IMR-90 (cell line): Measurements from ENCODE around the gene XCL1. TPM values are rescaled to one million over a fixed set of nuclear protein-coding genes. Genes with fewer than 3 reads are reported as not detected.

Experiments used
- ATAC-seq: fragments of 200-7000 bp; cut with Tn5 transposase; 2 replicates; pipeline ENCODE4 v1.9.1; 2020; ENCODE audit warnings: low read depth, mild to moderate bottlenecking, moderate library complexity
- BruUV-seq: library from RNA; stranded (reverse); fragments of 400-500 nt; replicated peaks from 2 replicates; lab custom pipeline; 2021; lab: Mats Ljungman, UMichigan
- CTCF ChIA-PET: fragments of 300-600 bp; formaldehyde crosslinking; extraction: SDS; loops from one replicate; lab custom pipeline; 2021; ENCODE audit warnings: antibody characterized with exemption; lab: Yijun Ruan, JAX
- POLR2A ChIA-PET: fragments of 300-600 bp; sonication (Branson Sonifier 250); formaldehyde crosslinking; loops from one replicate; lab custom pipeline; 2022; ENCODE audit warnings: antibody characterized with exemption; ENCODE audit not compliant: unreplicated experiment; lab: Charles Lee
- DNase-seq: peaks from one replicate; pipeline ENCODE4 v3.0.0; 2013
- H2AFZ ChIP-seq: replicated peaks from 2 replicates; pipeline ENCODE3; 2013; ENCODE audit warnings: low read length, mild to moderate bottlenecking; ENCODE audit not compliant: poor library complexity
- H2AK5ac ChIP-seq: 2 replicates; pipeline ENCODE4 v1.6.1; 2013; ENCODE audit warnings: low read depth, low read length, inconsistent platforms
- H2AK9ac ChIP-seq: replicated peaks from 2 replicates; pipeline ENCODE3; 2013; ENCODE audit warnings: mild to moderate bottlenecking, low read depth, low read length, moderate library complexity; ENCODE audit not compliant: poor library complexity
- H2BK120ac ChIP-seq: 2 replicates; pipeline ENCODE4 v1.6.1; 2013; ENCODE audit warnings: low read depth, low read length, inconsistent platforms
- H2BK15ac ChIP-seq: 3 replicates; pipeline ENCODE4 v1.6.1; 2013; ENCODE audit warnings: low read depth, low read length, inconsistent platforms
- H2BK20ac ChIP-seq: 2 replicates; pipeline ENCODE4 v1.6.1; 2013; ENCODE audit warnings: low read depth, mild to moderate bottlenecking, inconsistent platforms, low read length, moderate library complexity
- H2BK5ac ChIP-seq: 2 replicates; pipeline ENCODE4 v1.6.1; 2013; ENCODE audit warnings: mild to moderate bottlenecking, low read depth, low read length, inconsistent platforms; ENCODE audit not compliant: poor library complexity, severe bottlenecking
- H3K14ac ChIP-seq: replicated peaks from 2 replicates; pipeline ENCODE4 v1.6.1; 2013; ENCODE audit warnings: low read depth, low read length, inconsistent platforms
- H3K18ac ChIP-seq: 2 replicates; pipeline ENCODE4 v1.6.1; 2013; ENCODE audit warnings: low read depth, low read length, control low read depth
- H3K23ac ChIP-seq: 2 replicates; pipeline ENCODE4 v1.6.1; 2013; ENCODE audit warnings: low read depth, low read length, inconsistent platforms
- H3K27ac ChIP-seq: 2 replicates; pipeline ENCODE4 v1.5.1; 2013; ENCODE audit warnings: mild to moderate bottlenecking, control low read depth, low read length; ENCODE audit not compliant: insufficient read depth
- H3K27me3 ChIP-seq: 2 replicates; pipeline ENCODE4 v1.6.1; 2013; ENCODE audit warnings: low read length; ENCODE audit not compliant: control insufficient read depth, insufficient read depth
- H3K36me3 ChIP-seq: 2 replicates; pipeline ENCODE4 v1.6.1; 2013; ENCODE audit warnings: low read length, mixed read lengths; ENCODE audit not compliant: control insufficient read depth, insufficient read depth
- H3K4ac ChIP-seq: 2 replicates; pipeline ENCODE4 v1.6.1; 2013; ENCODE audit warnings: low read depth, low read length, inconsistent platforms
- H3K4me1 ChIP-seq: 2 replicates; pipeline ENCODE4 v1.6.1; 2013; ENCODE audit warnings: low read length, mixed read lengths; ENCODE audit not compliant: control insufficient read depth, insufficient read depth
- H3K4me2 ChIP-seq: 2 replicates; pipeline ENCODE4 v1.6.1; 2013; ENCODE audit warnings: low read depth, mild to moderate bottlenecking, control low read depth, low read length, moderate library complexity
- H3K4me3 ChIP-seq: 2 replicates; pipeline ENCODE4 v1.5.1; 2013; ENCODE audit warnings: low read depth, mild to moderate bottlenecking, control low read depth, low read length, moderate library complexity; ENCODE audit not compliant: insufficient read depth
- H3K56ac ChIP-seq: 2 replicates; pipeline ENCODE4 v1.6.1; 2013; ENCODE audit warnings: low read length, inconsistent platforms; ENCODE audit not compliant: insufficient read depth; ENCODE audit errors: extremely low read depth
- H3K79me1 ChIP-seq, 2 experiments: 2 replicates each; pipeline ENCODE4 v1.6.1; 2013; ENCODE audit warnings: low read length in 2 of 2, inconsistent platforms in 1 of 2, low read depth in 1 of 2
- H3K9ac ChIP-seq: 2 replicates; pipeline ENCODE4 v1.6.1; 2013; ENCODE audit warnings: low read depth, low read length, control low read depth
- H3K9me1 ChIP-seq: 2 replicates; pipeline ENCODE4 v1.6.1; 2013; ENCODE audit warnings: low read length, inconsistent platforms; ENCODE audit not compliant: insufficient read depth
- H3K9me3 ChIP-seq: 2 replicates; pipeline ENCODE4 v1.6.1; 2013; ENCODE audit warnings: low read length; ENCODE audit not compliant: control insufficient read depth, insufficient read depth
- H4K20me1 ChIP-seq: 2 replicates; pipeline ENCODE4 v1.6.1; 2013; ENCODE audit warnings: low read length, inconsistent platforms; ENCODE audit not compliant: insufficient read depth
- H4K5ac ChIP-seq: 2 replicates; pipeline ENCODE4 v1.6.1; 2013; ENCODE audit warnings: mild to moderate bottlenecking, low read depth, low read length, control low read depth
- H4K8ac ChIP-seq, 2 experiments: 2 replicates each; pipeline ENCODE4 v1.6.1; 2013; ENCODE audit warnings: low read depth in 2 of 2, low read length in 2 of 2, control low read depth in 1 of 2, inconsistent platforms in 1 of 2
- H4K91ac ChIP-seq: 2 replicates; pipeline ENCODE4 v1.6.1; 2013; ENCODE audit warnings: low read depth, low read length, inconsistent platforms; ENCODE audit not compliant: insufficient read depth
- CEBPB ChIP-seq: IDR thresholded peaks from 2 replicates; pipeline ENCODE4 v1.6.1; 2012; ENCODE audit warnings: low read depth, low read length, improper control_type of control experiment
- CHD1 ChIP-seq: IDR thresholded peaks from 2 replicates; pipeline ENCODE4 v1.6.1; 2012; ENCODE audit warnings: low read depth, low read length, improper control_type of control experiment
- CTCF ChIP-seq: conservative IDR thresholded peaks from 2 replicates; pipeline ENCODE4 v1.5.1; 2012; ENCODE audit warnings: mild to moderate bottlenecking, low read depth, low read length, improper control_type of control experiment
- ELK1 ChIP-seq: fragments of 150-350 bp; IDR thresholded peaks from 2 replicates; pipeline ENCODE4 v1.6.1; 2016; ENCODE audit warnings: low read depth, mild to moderate bottlenecking, low read length, moderate library complexity, borderline replicate concordance
- MAFK ChIP-seq: IDR thresholded peaks from 2 replicates; pipeline ENCODE4 v1.6.1; 2012; ENCODE audit warnings: low read depth, low read length, improper control_type of control experiment
- MAZ ChIP-seq: IDR thresholded peaks from 2 replicates; pipeline ENCODE4 v1.6.1; 2012; ENCODE audit warnings: low read depth, mild to moderate bottlenecking, low read length, improper control_type of control experiment, moderate library complexity, borderline replicate concordance
- MXI1 ChIP-seq: IDR thresholded peaks from 2 replicates; pipeline ENCODE4 v1.6.1; 2012; ENCODE audit warnings: low read depth, mild to moderate bottlenecking, low read length, moderate library complexity, borderline replicate concordance
- NFE2L2 ChIP-seq: fragments of 150-350 bp; IDR thresholded peaks from 2 replicates; pipeline ENCODE4 v1.6.1; 2016; ENCODE audit warnings: low read depth, mild to moderate bottlenecking, low read length
- RAD21 ChIP-seq: IDR thresholded peaks from 2 replicates; pipeline ENCODE4 v1.6.1; 2012; ENCODE audit warnings: low read length, improper control_type of control experiment
- SMC3 ChIP-seq: fragments of 150-350 bp; IDR thresholded peaks from 2 replicates; pipeline ENCODE4 v1.6.1; 2016; ENCODE audit warnings: low read depth, mild to moderate bottlenecking, antibody characterized with exemption, low read length, moderate library complexity
- USF2 ChIP-seq: fragments of 150-350 bp; IDR thresholded peaks from 2 replicates; pipeline ENCODE4 v1.6.1; 2017; ENCODE audit warnings: mild to moderate bottlenecking, antibody characterized with exemption, low read length, low read depth
- WGBS, 2 experiments: methylation state at CpG; one replicate each; pipeline versions ENCODE4 v1.1.5 to v1.1.7; 2013; ENCODE audit warnings: missing lambda C conversion rate in 2 of 2; ENCODE audit not compliant: insufficient read length in 1 of 2; ENCODE audit errors: extremely low coverage in 2 of 2; 5-methylcytosine and 5-hydroxymethylcytosine counted together
- dilution Hi-C: fragments of 300-500 bp; cut with HindIII; formaldehyde crosslinking; loops from one replicate; pipeline ENCODE4 v1.14.3; 2018; ENCODE audit warnings: low sequenced_read_pairs; ENCODE audit not compliant: unreplicated experiment
- in situ Hi-C: fragments of 300-500 bp; cut with MboI; formaldehyde crosslinking; loops from 3 replicates; pipeline ENCODE4 v1.14.3; 2019; ENCODE audit warnings: low sequenced_read_pairs, inconsistent platforms, mixed read lengths
- intact Hi-C: fragments of 100-400 bp; cut with micrococcal nuclease; formaldehyde crosslinking; loops from 2 replicates; pipeline ENCODE4 v1.10.0; 2022
- polyA plus RNA-seq, 3 experiments: library from polyadenylated mRNA; depleted of rRNA; stranded (reverse); fragments of >200 nt; gene quantifications; 2 replicates each; pipeline ENCODE4 v1.2.3, GENCODE V29; 2012; ENCODE audit warnings: low replicate concordance in 1 of 3
- total RNA-seq: library from RNA; depleted of rRNA; stranded (reverse); fragments of >200 nt; gene quantifications from 2 replicates; pipeline ENCODE4 v1.2.3, GENCODE V29; 2012

The XCL1 gene
- total and polyA plus RNA-seq, 2 of the 4 experiments (the other 2 are of a cell fraction) = not detected

DNA sequence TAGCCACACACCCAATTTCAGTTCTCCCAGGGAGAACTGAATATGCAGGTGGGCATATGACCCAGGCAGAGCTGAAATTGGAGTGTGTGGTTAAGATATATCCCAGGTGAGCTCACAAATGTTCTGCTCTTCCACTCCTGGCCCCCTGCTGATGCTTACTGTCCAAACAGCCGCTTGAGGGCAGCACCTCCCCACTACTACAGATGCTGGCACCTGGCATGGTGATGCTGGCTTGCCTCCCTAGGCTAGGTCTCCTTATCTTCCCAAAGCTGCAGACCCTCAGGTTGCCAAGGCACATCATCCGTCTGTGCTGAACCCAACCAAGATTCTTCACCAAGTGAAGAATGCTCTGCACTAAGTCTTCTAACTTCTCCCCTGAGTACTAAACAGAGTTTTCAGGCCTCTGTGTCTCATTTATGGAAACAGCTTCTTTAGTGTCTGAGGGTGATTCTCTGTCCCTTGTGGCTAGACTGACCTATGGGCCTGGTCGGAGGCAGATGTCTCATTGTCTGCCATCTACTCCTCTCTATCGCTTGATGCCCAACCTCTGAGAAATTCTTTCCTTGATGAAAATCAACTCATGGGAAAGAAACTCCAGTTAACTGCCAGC is 27.2 kb downstream of the XCL1 start:
- CTCF ChIA-PET = interaction anchor here (0.5 to 2.7 kb wide), 11 partner anchors 10 to 942 kb away, joined by 3 to 18 read pairs (median 3); no protein-coding TSS in a partner anchor

More for the DNA sequence above, 27.2 kb downstream of the XCL1 start:
- Histone ChIP-seq H3K27ac (no peak overlapping the region), H4K20me1 (no peaks in the 10 kb centered on the region), H2BK20ac (no peak overlapping the region), H4K8ac (no peak overlapping the region), H3K36me3 (no peaks in the 10 kb centered on the region), H3K9me1 (no peaks in the 10 kb centered on the region), H2AK5ac (no peak overlapping the region), H3K56ac (no peak overlapping the region), H3K9me3 (no peaks in the 10 kb centered on the region), H3K79me1 (no peaks in the 10 kb centered on the region), H2AFZ (peak overlapping the region; percentile 64), H2BK5ac (no peak overlapping the region), H3K4ac (no peak overlapping the region), H2BK120ac (no peak overlapping the region), H3K4me3 (no peak overlapping the region), H2BK15ac (no peak overlapping the region), H4K5ac (no peak overlapping the region), H3K4me2 (no peak overlapping the region), H3K4me1 (no peaks in the 10 kb centered on the region), H2AK9ac (peak overlapping the region; percentile 1), H3K18ac (no peak overlapping the region), H3K27me3 (no peaks in the 10 kb centered on the region), H4K91ac (no peak overlapping the region), H3K23ac (no peak overlapping the region), H3K14ac (no peak overlapping the region), H3K9ac (no peak overlapping the region)
- DNase-seq (peak; percentile 45), ATAC-seq (peak; percentile 93)
- no CpG with 5 or more reads among the region's 4 CpGs for WGBS, 2 experiments
- in situ Hi-C loops = loop anchor here (10.0 kb wide), 2 partner anchors 751 to 941 kb away; no protein-coding TSS in a partner anchor
- POLR2A ChIA-PET = no interaction called here
- TF ChIP-seq CHD1 = no peak
- TF ChIP-seq MXI1 = no peak
- TF ChIP-seq NFE2L2 = no peak
- peak; percentile 88 for TF ChIP-seq RAD21
- no peak for TF ChIP-seq CEBPB
- no peak for TF ChIP-seq MAFK
- peak; percentile 72 for TF ChIP-seq CTCF
- TF ChIP-seq ELK1 = no peak
- no peak for TF ChIP-seq USF2
- peak; percentile 78 for TF ChIP-seq SMC3
- TF ChIP-seq MAZ = peak; percentile 66; the same call in 1 of the 2 replicates
- intact Hi-C loops = loop anchor here (1.0 to 10.0 kb wide), 6 partner anchors 531 to 1211 kb away; no protein-coding TSS in a partner anchor
- dilution Hi-C loops = no loop called here
- BruUV-seq = no TSS peak
